ENCODE data around the gene RTP2.

- TF ChIP-seq, protein P1, sequence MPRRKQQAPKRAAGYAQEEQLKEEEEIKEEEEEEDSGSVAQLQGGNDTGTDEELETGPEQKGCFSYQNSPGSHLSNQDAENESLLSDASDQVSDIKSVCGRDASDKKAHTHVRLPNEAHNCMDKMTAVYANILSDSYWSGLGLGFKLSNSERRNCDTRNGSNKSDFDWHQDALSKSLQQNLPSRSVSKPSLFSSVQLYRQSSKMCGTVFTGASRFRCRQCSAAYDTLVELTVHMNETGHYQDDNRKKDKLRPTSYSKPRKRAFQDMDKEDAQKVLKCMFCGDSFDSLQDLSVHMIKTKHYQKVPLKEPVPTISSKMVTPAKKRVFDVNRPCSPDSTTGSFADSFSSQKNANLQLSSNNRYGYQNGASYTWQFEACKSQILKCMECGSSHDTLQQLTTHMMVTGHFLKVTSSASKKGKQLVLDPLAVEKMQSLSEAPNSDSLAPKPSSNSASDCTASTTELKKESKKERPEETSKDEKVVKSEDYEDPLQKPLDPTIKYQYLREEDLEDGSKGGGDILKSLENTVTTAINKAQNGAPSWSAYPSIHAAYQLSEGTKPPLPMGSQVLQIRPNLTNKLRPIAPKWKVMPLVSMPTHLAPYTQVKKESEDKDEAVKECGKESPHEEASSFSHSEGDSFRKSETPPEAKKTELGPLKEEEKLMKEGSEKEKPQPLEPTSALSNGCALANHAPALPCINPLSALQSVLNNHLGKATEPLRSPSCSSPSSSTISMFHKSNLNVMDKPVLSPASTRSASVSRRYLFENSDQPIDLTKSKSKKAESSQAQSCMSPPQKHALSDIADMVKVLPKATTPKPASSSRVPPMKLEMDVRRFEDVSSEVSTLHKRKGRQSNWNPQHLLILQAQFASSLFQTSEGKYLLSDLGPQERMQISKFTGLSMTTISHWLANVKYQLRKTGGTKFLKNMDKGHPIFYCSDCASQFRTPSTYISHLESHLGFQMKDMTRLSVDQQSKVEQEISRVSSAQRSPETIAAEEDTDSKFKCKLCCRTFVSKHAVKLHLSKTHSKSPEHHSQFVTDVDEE (CRISPR knock-in tag; IDR thresholded peaks at IDR 0.05) = no peak
- TF ChIP-seq ZFP3 (CRISPR knock-in tag; IDR thresholded peaks at IDR 0.05) = no peak
- TF ChIP-seq RARB (CRISPR knock-in tag; IDR thresholded peaks at IDR 0.05) = no peak
- TF ChIP-seq ZC3H10 (CRISPR knock-in tag; IDR thresholded peaks at IDR 0.05) = no peak
- TF ChIP-seq, protein P2, sequence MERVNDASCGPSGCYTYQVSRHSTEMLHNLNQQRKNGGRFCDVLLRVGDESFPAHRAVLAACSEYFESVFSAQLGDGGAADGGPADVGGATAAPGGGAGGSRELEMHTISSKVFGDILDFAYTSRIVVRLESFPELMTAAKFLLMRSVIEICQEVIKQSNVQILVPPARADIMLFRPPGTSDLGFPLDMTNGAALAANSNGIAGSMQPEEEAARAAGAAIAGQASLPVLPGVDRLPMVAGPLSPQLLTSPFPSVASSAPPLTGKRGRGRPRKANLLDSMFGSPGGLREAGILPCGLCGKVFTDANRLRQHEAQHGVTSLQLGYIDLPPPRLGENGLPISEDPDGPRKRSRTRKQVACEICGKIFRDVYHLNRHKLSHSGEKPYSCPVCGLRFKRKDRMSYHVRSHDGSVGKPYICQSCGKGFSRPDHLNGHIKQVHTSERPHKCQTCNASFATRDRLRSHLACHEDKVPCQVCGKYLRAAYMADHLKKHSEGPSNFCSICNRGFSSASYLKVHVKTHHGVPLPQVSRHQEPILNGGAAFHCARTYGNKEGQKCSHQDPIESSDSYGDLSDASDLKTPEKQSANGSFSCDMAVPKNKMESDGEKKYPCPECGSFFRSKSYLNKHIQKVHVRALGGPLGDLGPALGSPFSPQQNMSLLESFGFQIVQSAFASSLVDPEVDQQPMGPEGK (CRISPR knock-in tag; IDR thresholded peaks at IDR 0.05; ENCODE audit: borderline replicate concordance) = no peak
- TF ChIP-seq ZNF70 (CRISPR knock-in tag; IDR thresholded peaks at IDR 0.05) = no peak
- TF ChIP-seq ZNF8 (CRISPR knock-in tag; IDR thresholded peaks at IDR 0.05) = no peak
- no peak for TF ChIP-seq ZNF565 (CRISPR knock-in tag; conservative IDR thresholded peaks at IDR 0.05; ENCODE audit: low read depth)
Observed at GRCh38 chr3:187719628-187720336, 17.4 kb upstream of the RTP2 start.

All from SK-N-SH treated with all-trans-retinoic acid at 6 μM for 48 hours (cell line).